CD4-positive, alpha-beta memory T cell (primary cell): Measurements from ENCODE around the gene LRRC18. TPM values are rescaled to one million over a fixed set of nuclear protein-coding genes. Genes with fewer than 3 reads are reported as not detected.

Experiments
- CTCF ChIA-PET: fragments of 350-600 bp; sonication (Branson Sonifier 250); formaldehyde crosslinking; loops from one replicate; lab custom pipeline; 2021; ENCODE audit warnings: inconsistent platforms; ENCODE audit not compliant: partially characterized antibody; lab: Charles Lee
- POLR2A ChIA-PET: fragments of 350-600 bp; sonication (Branson Sonifier 250); formaldehyde crosslinking; loops from one replicate; lab custom pipeline; 2021; ENCODE audit not compliant: partially characterized antibody; lab: Charles Lee
- DNase-seq, 5 donors: peaks; one replicate each; pipeline versions ENCODE4 v3.0.0 to v3.0.0-alpha.2; 2020 to 2022; ENCODE audit warnings: mixed read lengths in 1 of 5
- H3K27ac ChIP-seq: one replicate; pipeline ENCODE4 v1.7.0; 2013; ENCODE audit warnings: low read depth, low read length
- H3K27me3 ChIP-seq: 2 replicates; pipeline ENCODE4 v1.7.0; 2013; ENCODE audit warnings: mild to moderate bottlenecking, low read length, moderate library complexity; ENCODE audit not compliant: insufficient read depth
- H3K36me3 ChIP-seq: 2 replicates; pipeline ENCODE4 v1.7.0; 2013; ENCODE audit warnings: mild to moderate bottlenecking, low read length, moderate library complexity; ENCODE audit not compliant: insufficient read depth
- H3K4me1 ChIP-seq: 2 replicates; pipeline ENCODE4 v1.7.0; 2013; ENCODE audit warnings: mild to moderate bottlenecking, low read length, moderate library complexity; ENCODE audit not compliant: insufficient read depth
- H3K4me3 ChIP-seq, 2 donors: one replicate each; pipeline ENCODE4 v1.7.0; 2013; ENCODE audit warnings: low read length in 2 of 2, mild to moderate bottlenecking in 1 of 2
- H3K9me3 ChIP-seq, 2 donors: one replicate each; pipeline ENCODE4 v1.7.0; 2013; ENCODE audit warnings: low read length in 2 of 2, control low read depth in 1 of 2; ENCODE audit not compliant: control insufficient read depth in 1 of 2
- H3K27ac Mint-ChIP-seq, 7 donors: one replicate each; pipeline ENCODE4 v1.8.0; 2020 to 2021; ENCODE audit warnings: mixed read lengths in 7 of 7, mild to moderate bottlenecking in 6 of 7, inconsistent platforms in 3 of 7, moderate library complexity in 3 of 7
- H3K27me3 Mint-ChIP-seq, 2 donors: one replicate each; pipeline ENCODE4 v1.8.0; 2020 to 2021; ENCODE audit warnings: mixed read lengths in 2 of 2
- H3K36me3 Mint-ChIP-seq, 2 donors: one replicate each; pipeline ENCODE4 v1.8.0; 2020 to 2021; ENCODE audit warnings: mixed read lengths in 2 of 2, inconsistent platforms in 1 of 2, mild to moderate bottlenecking in 1 of 2
- H3K4me1 Mint-ChIP-seq, 4 donors: one replicate each; pipeline ENCODE4 v1.8.0; 2020 to 2021; ENCODE audit warnings: mixed read lengths in 4 of 4, mild to moderate bottlenecking in 1 of 4
- H3K4me3 Mint-ChIP-seq, 8 donors: one replicate each; pipeline ENCODE4 v1.8.0; 2020 to 2021; ENCODE audit warnings: mixed read lengths in 8 of 8, mild to moderate bottlenecking in 7 of 8, moderate library complexity in 6 of 8, inconsistent platforms in 3 of 8
- H3K9me3 Mint-ChIP-seq, 8 donors: one replicate each; pipeline ENCODE4 v1.8.0; 2020 to 2021; ENCODE audit warnings: mixed read lengths in 8 of 8, mild to moderate bottlenecking in 5 of 8, inconsistent platforms in 3 of 8, moderate library complexity in 1 of 8
- intact Hi-C: fragments of 100-400 bp; cut with micrococcal nuclease; formaldehyde crosslinking; loops from one replicate; pipeline ENCODE4 v1.15.1; 2023
- polyA plus RNA-seq, 2 donors: library from polyadenylated mRNA; unstranded; fragments of 300-500 nt; fragmentation: Illumina TruSeq; gene quantifications; one replicate each; pipeline ENCODE4 v1.2.3, GENCODE V29; 2021
- total RNA-seq, 2 experiments: library from RNA; stranded (reverse); gene quantifications; one replicate each; pipeline ENCODE4 v1.2.3, GENCODE V29; 2021

Gene LRRC18
- total and polyA plus RNA-seq, 4 experiments from 2014 or later: not detected

GRCh38 chr10:48899781-48900180, 39.9 kb downstream of the LRRC18 start:
- Histone ChIP-seq H3K27me3 (no peaks in the 10 kb centered on the region), H3K27ac (no peak overlapping the region), H3K4me1 (no peaks in the 10 kb centered on the region), H3K9me3 (no peaks in the 10 kb centered on the region), H3K4me3 (no peak overlapping the region), H3K36me3 (no peaks in the 10 kb centered on the region)
- no peak for DNase-seq
- no peaks in the 10 kb centered on the region for H3K36me3 Mint-ChIP-seq
- no peak overlapping the region for H3K27ac Mint-ChIP-seq
- peaks cover 0 to 3% (median 0%) of the 10 kb centered on the region in 8 donors for H3K9me3 Mint-ChIP-seq
- peaks cover 3 to 4% of the 10 kb centered on the region in 2 donors for H3K27me3 Mint-ChIP-seq
- no peak overlapping the region for H3K4me3 Mint-ChIP-seq
- intact Hi-C loops: no loop called here
- ChIA-PET POLR2A (no interaction called here), CTCF (no interaction called here)
- H3K4me1 Mint-ChIP-seq: no peaks in the 10 kb centered on the region

- Mint-ChIP-seq H3K27me3 (peaks cover 0 to 4% of the 10 kb centered on the region in 2 donors), H3K9me3 (peaks cover 0 to 1% (median 0%) of the 10 kb centered on the region in 8 donors), H3K36me3 (no peaks in the 10 kb centered on the region), H3K4me3 (no peak overlapping the region), H3K4me1 (no peaks in the 10 kb centered on the region), H3K27ac (no peak overlapping the region)
- intact Hi-C loops: no loop called here
- Histone ChIP-seq H3K4me3 (no peak overlapping the region), H3K4me1 (no peaks in the 10 kb centered on the region), H3K27me3 (no peaks in the 10 kb centered on the region), H3K9me3 (no peaks in the 10 kb centered on the region), H3K27ac (no peak overlapping the region), H3K36me3 (no peaks in the 10 kb centered on the region)
- ChIA-PET POLR2A (no interaction called here), CTCF (no interaction called here)
- no peak for DNase-seq
Observed at GRCh38 chr10:48898426-48898825, 41.2 kb downstream of the LRRC18 start.

- no peak overlapping the region for H3K4me3 Mint-ChIP-seq
Observed at GRCh38 chr10:48897441-48897790, 42.2 kb downstream of the LRRC18 start.

GRCh38 chr10:48896756-48897440, 42.7 kb downstream of the LRRC18 start:
- POLR2A ChIA-PET: no interaction called here
- Mint-ChIP-seq H3K27me3 (no peaks in the 10 kb centered on the region), H3K27ac (no peak overlapping the region), H3K9me3 (peaks cover 0 to under 1% (median 0%) of the 10 kb centered on the region in 8 donors), H3K4me1 (peaks cover 0 to 3% (median 0%) of the 10 kb centered on the region in 4 donors), H3K4me3 (no peak overlapping the region), H3K36me3 (no peaks in the 10 kb centered on the region)
- intact Hi-C loops: no loop called here
- Histone ChIP-seq H3K36me3 (no peaks in the 10 kb centered on the region), H3K4me3 (no peak overlapping the region), H3K27me3 (no peaks in the 10 kb centered on the region), H3K27ac (no peak overlapping the region), H3K4me1 (no peaks in the 10 kb centered on the region), H3K9me3 (no peaks in the 10 kb centered on the region)
- DNase-seq: no peak
- CTCF ChIA-PET: no interaction called here

More at GRCh38 chr10:48897441-48897790, 42.2 kb downstream of the LRRC18 start:
- H3K27me3 Mint-ChIP-seq: no peaks in the 10 kb centered on the region
- no peak overlapping the region for H3K27ac Mint-ChIP-seq
- H3K9me3 Mint-ChIP-seq: peaks cover 0 to 1% (median 0%) of the 10 kb centered on the region in 8 donors
- Histone ChIP-seq H3K36me3 (no peaks in the 10 kb centered on the region), H3K4me1 (no peaks in the 10 kb centered on the region), H3K4me3 (no peak overlapping the region), H3K27me3 (no peaks in the 10 kb centered on the region), H3K27ac (no peak overlapping the region), H3K9me3 (no peaks in the 10 kb centered on the region)
- CTCF ChIA-PET: no interaction called here
- POLR2A ChIA-PET: no interaction called here
- no peaks in the 10 kb centered on the region for H3K36me3 Mint-ChIP-seq
- no peaks in the 10 kb centered on the region for H3K4me1 Mint-ChIP-seq
- intact Hi-C loops: no loop called here
- no peak for DNase-seq

- ChIA-PET CTCF (interaction anchor here (1.0 kb wide), 1 partner anchor 239 kb away, joined by 3 read pairs; no protein-coding TSS in a partner anchor), POLR2A (no interaction called here)
- H3K9me3 Mint-ChIP-seq: no peaks in the 10 kb centered on the region
- no peak overlapping the region for H3K27ac Mint-ChIP-seq
- no peaks in the 10 kb centered on the region for H3K36me3 ChIP-seq
- H3K4me1 Mint-ChIP-seq: peaks cover 0 to 3% (median 0%) of the 10 kb centered on the region in 4 donors
- H3K4me3 ChIP-seq: no peak overlapping the region
- no peaks in the 10 kb centered on the region for H3K9me3 ChIP-seq
- no peak overlapping the region for H3K27ac ChIP-seq
- intact Hi-C loops: no loop called here
- DNase-seq: no peak
- no peaks in the 10 kb centered on the region for H3K36me3 Mint-ChIP-seq
- no peaks in the 10 kb centered on the region for H3K27me3 Mint-ChIP-seq
- no peak overlapping the region for H3K4me3 Mint-ChIP-seq
- no peaks in the 10 kb centered on the region for H3K27me3 ChIP-seq
- H3K4me1 ChIP-seq: no peaks in the 10 kb centered on the region
Observed at GRCh38 chr10:48895803-48896195, 43.8 kb downstream of the LRRC18 start.

- ChIA-PET POLR2A (no interaction called here), CTCF (interaction anchor here (1.0 kb wide), 1 partner anchor 238 kb away, joined by 3 read pairs; no protein-coding TSS in a partner anchor)
- Mint-ChIP-seq H3K4me1 (peaks cover 0 to 3% (median 0%) of the 10 kb centered on the region in 4 donors), H3K27ac (no peak overlapping the region), H3K27me3 (no peaks in the 10 kb centered on the region), H3K9me3 (no peaks in the 10 kb centered on the region), H3K4me3 (no peak overlapping the region), H3K36me3 (no peaks in the 10 kb centered on the region)
- intact Hi-C loops: no loop called here
- Histone ChIP-seq H3K27ac (no peak overlapping the region), H3K4me1 (no peaks in the 10 kb centered on the region), H3K36me3 (no peaks in the 10 kb centered on the region), H3K27me3 (no peaks in the 10 kb centered on the region), H3K4me3 (no peak overlapping the region), H3K9me3 (no peaks in the 10 kb centered on the region)
- no peak for DNase-seq
Observed at GRCh38 chr10:48894911-48895802, 44.5 kb downstream of the LRRC18 start.
